Breast epithelium (tissue), 4 donors: ENCODE measurements around the gene ADCY4. TPM values are rescaled to one million over a fixed set of nuclear protein-coding genes. Genes with fewer than 3 reads are reported as not detected.

Experiments
- DNase-seq, 2 donors: peaks; one replicate each; pipeline ENCODE4 v3.0.0-alpha.2; 2019; ENCODE audit warnings: low spot score in 2 of 2
- H3K27ac ChIP-seq, 2 donors: fragments of 200-600 bp; sonication (generic) in 1 of 2; one replicate each; pipeline ENCODE4 v1.5.1; 2016 to 2019; ENCODE audit warnings: mild to moderate bottlenecking in 1 of 2
- H3K27me3 ChIP-seq, 2 donors: fragments of 200-600 bp; sonication (generic) in 1 of 2; one replicate each; pipeline versions ENCODE4 v1.5.1 to v1.6.0; 2017 to 2019; ENCODE audit warnings: control low read depth in 1 of 2, mild to moderate bottlenecking in 1 of 2
- H3K36me3 ChIP-seq: fragments of 200-600 bp; one replicate; pipeline ENCODE4 v1.5.1; 2019
- H3K4me1 ChIP-seq, 2 donors: fragments of 200-600 bp; sonication (generic); one replicate each; pipeline ENCODE4 v1.5.1; 2016 to 2019; ENCODE audit warnings: control low read depth in 1 of 2
- H3K4me3 ChIP-seq, 3 donors: fragments of 200-600 bp; sonication (generic); 1 replicate in 2 of 3; 2 replicates in 1 of 3; pipeline ENCODE4 v1.5.1; 2016 to 2019; ENCODE audit warnings: mild to moderate bottlenecking in 3 of 3, moderate library complexity in 2 of 3
- H3K9me3 ChIP-seq, 2 donors: fragments of 200-600 bp; sonication (generic) in 1 of 2; one replicate each; pipeline ENCODE4 v1.5.1; 2016 to 2019; ENCODE audit warnings: control low read depth in 1 of 2
- CTCF ChIP-seq, 3 donors: fragments of 450-650 bp; IDR thresholded peaks; one replicate each; pipeline ENCODE4 v1.5.1; 2016 to 2017; ENCODE audit warnings: antibody characterized with exemption in 3 of 3, mild to moderate bottlenecking in 3 of 3, moderate library complexity in 3 of 3
- POLR2A ChIP-seq: fragments of 450-650 bp; IDR thresholded peaks from one replicate; pipeline ENCODE4 v1.6.1; 2016; ENCODE audit warnings: antibody characterized with exemption, mild to moderate bottlenecking, moderate library complexity
- POLR2AphosphoS5 ChIP-seq, 3 donors: sonication (generic); formaldehyde crosslinking; IDR thresholded peaks; one replicate each; pipeline ENCODE4 v1.6.1; 2017; ENCODE audit warnings: antibody characterized with exemption in 3 of 3
- intact Hi-C: fragments of 100-400 bp; cut with DNase I; formaldehyde crosslinking; loops from one replicate; pipeline ENCODE4 v1.15.1; 2023; ENCODE audit warnings: low total_unique reads
- total RNA-seq, 3 donors: library from RNA; depleted of rRNA; stranded (reverse); fragments of >200 nt; gene quantifications; one replicate each; pipeline ENCODE4 v1.1.0, GENCODE V29; 2016

The ADCY4 gene
- total RNA-seq, 3 donors from 2014 or later, result 13.8 to 60.6 (median 27.7) TPM

- H3K27ac ChIP-seq, result peak within 1 kb of the TSS in 1 of 2 donors; percentile 48
- no peaks in the 10 kb centered on the region for H3K4me1 ChIP-seq
- intact Hi-C loops, result no loop called here
- TF ChIP-seq POLR2A (no peak), POLR2AphosphoS5 (IDR thresholded peaks at IDR 0.05) (no peak), CTCF (IDR thresholded peaks at IDR 0.05) (no peak)
- no peaks in the 10 kb centered on the region for H3K9me3 ChIP-seq
- H3K36me3 ChIP-seq, result no peaks in the 10 kb centered on the region
- H3K4me3 ChIP-seq, result peak within 1 kb of the TSS; percentile 47 to 66 (median 52)
- DNase-seq, result no peak
- H3K27me3 ChIP-seq, result peaks cover 0 to 9% of the 10 kb centered on the region in 2 donors
These were observed 4.6 kb upstream of the ADCY4 start, which contains the start of gene RIPK3 for GRCh38 chr14:24339284-24340151. TSS of gene RIPK3 (minus strand) at chr14:24339991. CDS start at chr14:24339826, 165 bp downstream.

DNA sequence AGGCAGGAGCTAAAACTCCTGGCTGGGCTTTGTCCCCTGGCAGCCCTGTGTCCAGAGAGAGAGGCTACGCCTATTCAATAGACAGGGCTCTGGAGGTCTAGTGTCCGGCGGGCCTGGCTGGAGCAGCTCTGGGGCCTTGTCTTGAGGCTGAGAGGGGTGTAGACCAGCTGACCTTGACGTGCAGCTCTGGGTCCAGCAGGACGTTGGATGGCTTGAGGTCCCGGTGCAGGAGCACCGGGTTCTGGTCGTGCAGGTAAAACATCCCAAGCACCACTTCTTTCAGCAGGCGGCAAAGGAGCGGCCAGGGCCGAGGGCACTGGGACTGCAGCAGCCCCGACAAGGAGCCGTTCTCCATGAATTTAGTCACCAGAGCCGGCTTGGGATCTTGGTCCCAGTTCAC, 4.0 kb upstream of the ADCY4 start:
- Histone ChIP-seq H3K27me3 (peaks cover 0 to 11% of the 10 kb centered on the region in 2 donors), H3K4me3 (peak overlapping the region; percentile 47 to 66 (median 52)), H3K9me3 (no peaks in the 10 kb centered on the region), H3K36me3 (no peaks in the 10 kb centered on the region), H3K4me1 (peaks cover 0 to 5% of the 10 kb centered on the region in 2 donors), H3K27ac (no peak overlapping the region)
- intact Hi-C loops, result no loop called here
- no peak for TF ChIP-seq POLR2A
- no peak for TF ChIP-seq CTCF (IDR thresholded peaks at IDR 0.05)
- no peak for TF ChIP-seq POLR2AphosphoS5 (IDR thresholded peaks at IDR 0.05)
- no peak for DNase-seq

- Histone ChIP-seq H3K9me3 (no peaks in the 10 kb centered on the region), H3K4me3 (no peak overlapping the region), H3K27ac (no peak overlapping the region), H3K36me3 (no peaks in the 10 kb centered on the region), H3K4me1 (peaks cover 0 to 6% of the 10 kb centered on the region in 2 donors), H3K27me3 (peaks cover 0 to 11% of the 10 kb centered on the region in 2 donors)
- TF ChIP-seq POLR2AphosphoS5 (IDR thresholded peaks at IDR 0.05) (no peak), CTCF (IDR thresholded peaks at IDR 0.05) (no peak), POLR2A (no peak)
- intact Hi-C loops, result loop anchor here (2.0 kb wide), 1 partner anchor 91 kb away; the partner anchor contains the start of genes CBLN3 and KHNYN
- no peak for DNase-seq
These were observed 2.9 kb upstream of the ADCY4 start for GRCh38 chr14:24337824-24338175.

GRCh38 chr14:24337144-24337823, 2.4 kb upstream of the ADCY4 start:
- TF ChIP-seq POLR2AphosphoS5 (IDR thresholded peaks at IDR 0.05) (no peak), POLR2A (no peak), CTCF (IDR thresholded peaks at IDR 0.05) (no peak)
- peaks cover 5 to 6% of the 10 kb centered on the region in 2 donors for H3K4me1 ChIP-seq
- no peaks in the 10 kb centered on the region for H3K36me3 ChIP-seq
- peaks cover 0 to 11% of the 10 kb centered on the region in 2 donors for H3K27me3 ChIP-seq
- H3K4me3 ChIP-seq, result no peak overlapping the region
- DNase-seq, result no peak
- intact Hi-C loops, result loop anchor here (2.0 kb wide), 1 partner anchor 92 kb away; the partner anchor contains the start of genes CBLN3 and KHNYN
- no peak overlapping the region for H3K27ac ChIP-seq
- H3K9me3 ChIP-seq, result no peaks in the 10 kb centered on the region
